Activated effector memory CD4-positive, alpha-beta T cell treated with Interleukin-2 at 50 U/mL for 16 hours (primary cell): Measurements from ENCODE around the gene MOSMO.
"Not testable (repeated sequence)": the region's sequence is repeated elsewhere in the genome, so short reads cannot be mapped to it uniquely, and the experiment has no call there.

ENCODE experiments used
- DNase-seq: peaks from one replicate; pipeline ENCODE4 v3.0.0-alpha.2; 2020

Gene MOSMO

DNA sequence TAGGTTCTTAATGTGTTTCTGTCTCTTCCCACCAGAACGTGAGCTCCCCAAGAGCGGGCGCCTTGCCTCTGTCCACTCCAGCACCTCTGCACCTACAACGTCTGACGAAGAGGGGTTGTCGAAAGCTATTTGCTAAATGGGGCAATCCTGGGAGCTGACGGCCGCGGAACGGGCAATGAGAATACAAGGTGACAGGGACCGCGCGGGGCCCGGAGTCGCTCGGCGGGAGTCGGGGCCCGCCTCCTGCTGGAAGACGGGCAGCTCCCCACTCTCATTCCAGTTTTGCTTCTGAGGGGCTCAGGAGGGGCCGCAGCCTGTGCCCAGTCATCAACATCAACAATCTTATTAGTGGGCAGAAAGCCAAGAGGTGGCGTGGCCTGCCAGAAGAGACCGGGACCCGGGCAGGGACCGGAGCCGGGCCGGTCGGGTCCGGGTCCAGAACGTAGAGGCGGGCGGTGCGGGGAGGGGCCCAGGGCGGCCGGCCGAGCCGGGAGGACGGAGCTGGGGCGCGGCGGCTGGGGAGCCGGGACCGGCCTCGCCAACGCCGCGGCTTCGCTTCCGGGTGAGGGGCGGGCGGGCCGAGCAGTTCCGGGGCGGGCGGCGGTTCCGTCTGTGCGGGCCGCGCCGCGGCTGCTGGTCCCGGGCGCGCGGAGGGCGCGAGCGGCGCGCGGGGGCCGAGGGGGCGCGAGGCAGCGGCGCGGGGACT lies at the start of gene MOSMO:
MOSMO (plus strand) TSS at position 603 of the 706 bp plus-strand sequence. CDS start 191 bp downstream, outside the sequence.
- peak; percentile 61 for DNase-seq

DNA sequence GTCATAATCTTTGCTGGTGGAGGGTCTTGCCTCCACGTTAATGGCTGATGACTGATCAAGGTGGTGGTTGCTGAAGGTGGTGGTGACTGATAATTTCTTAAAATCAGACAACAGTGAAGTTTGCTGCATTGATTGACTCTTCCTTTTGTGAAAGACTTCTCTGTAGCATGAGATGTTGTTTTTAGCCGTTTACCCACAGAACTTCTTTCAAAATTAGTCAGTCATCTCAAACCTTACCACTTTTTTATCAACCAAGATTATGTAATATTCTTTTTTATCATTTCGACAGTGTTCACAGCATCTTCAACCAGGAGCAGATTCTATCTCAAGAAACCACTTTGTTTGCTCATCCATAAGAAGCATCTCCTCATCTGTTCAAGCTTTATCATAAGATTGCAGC lies 48.9 kb upstream of the MOSMO start:
- DNase-seq: no peak

DNA sequence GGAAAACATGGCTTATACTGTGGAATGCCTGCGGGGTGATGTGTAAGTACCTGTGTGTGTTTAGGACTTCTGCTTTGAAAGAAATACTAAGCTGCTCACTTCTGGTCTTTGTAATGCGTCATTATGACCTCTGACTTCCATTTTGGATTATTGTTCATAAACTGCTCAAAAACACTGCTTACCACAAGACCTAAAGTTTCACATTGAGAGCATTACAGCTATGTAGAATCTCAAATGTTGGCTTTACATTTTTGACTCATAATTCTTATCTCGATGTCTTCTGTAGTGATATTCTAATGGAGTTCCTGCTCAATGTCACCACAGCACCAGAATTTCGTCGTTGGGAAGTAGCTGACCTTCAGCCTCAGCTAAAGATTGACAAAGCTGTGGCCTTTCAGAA lies 45.4 kb upstream of the MOSMO start:
- no peak for DNase-seq

DNA sequence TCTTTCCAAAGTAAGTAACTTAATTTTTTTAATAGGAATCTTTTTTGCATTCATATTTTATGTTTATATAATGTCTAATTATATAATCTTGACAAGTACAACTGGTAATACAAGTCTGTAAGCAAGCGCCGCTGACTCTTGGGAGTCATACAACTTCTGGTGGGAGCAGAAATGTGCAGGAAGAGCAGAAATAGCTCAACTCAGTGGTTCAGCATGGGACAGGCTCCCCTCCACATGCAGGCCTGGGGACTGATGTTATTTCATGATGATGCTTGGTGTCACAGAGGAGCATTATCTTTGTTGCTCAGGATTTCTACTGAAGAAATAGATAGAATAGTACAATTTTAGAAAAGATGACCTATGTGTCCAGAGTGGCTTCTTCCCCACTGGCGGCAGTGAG lies 44.0 kb upstream of the MOSMO start:
- no peak for DNase-seq

DNA sequence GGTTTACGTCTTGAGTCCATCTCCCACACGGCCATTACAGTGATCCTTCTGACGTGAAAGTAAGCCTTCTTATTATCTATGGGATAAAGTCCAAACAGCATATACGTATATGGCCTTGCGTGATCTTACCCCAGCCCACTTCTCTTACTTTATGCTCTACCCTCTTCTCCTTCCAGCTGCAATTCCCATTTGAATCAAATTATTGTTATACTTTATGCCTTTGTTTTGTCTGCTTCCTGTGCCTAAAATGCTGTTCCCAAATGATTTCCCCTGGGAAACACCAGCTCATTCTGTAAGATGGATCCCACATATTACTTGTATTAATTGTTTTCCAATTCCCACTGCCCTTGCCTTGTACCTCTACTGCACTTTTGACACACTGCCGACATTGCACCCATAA lies 43.6 kb upstream of the MOSMO start:
- DNase-seq: no peak

DNA sequence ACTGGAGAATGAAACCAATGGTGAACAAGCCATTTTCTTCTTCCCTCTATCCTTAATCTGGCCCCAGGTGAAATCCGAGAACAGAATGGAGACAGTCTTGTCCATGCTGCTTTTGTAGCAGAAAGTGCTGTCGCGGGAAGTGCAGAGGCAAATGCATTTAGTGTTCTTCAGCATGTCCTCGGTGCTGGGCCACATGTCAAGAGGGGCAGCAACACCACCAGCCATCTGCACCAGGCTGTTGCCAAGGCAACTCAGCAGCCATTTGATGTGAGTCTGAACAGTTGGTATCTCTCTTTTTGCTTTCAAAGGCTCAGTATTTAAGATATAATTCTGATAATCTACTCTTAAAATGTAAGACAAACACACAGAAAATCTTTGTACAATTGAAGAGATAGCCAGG lies 36.1 kb upstream of the MOSMO start:
- DNase-seq: no peak

DNA sequence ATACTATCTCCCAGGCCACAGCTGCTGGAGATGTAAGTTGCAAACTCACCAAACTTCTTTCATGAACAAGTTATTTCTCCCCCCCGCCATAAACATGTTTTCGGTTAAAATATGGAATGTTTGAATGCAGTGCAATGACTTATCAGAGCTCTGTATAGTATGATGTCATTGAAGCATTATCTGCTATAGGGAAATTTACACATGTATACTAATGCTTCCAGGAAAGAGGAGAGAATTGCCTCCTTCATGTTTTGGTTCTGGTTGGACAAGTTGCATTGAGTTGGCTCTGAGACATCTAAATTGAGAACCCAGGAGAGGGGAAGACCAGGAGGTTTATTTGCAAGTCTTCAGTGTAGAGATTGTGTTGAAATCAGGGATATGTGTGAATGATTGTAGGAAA lies 34.0 kb upstream of the MOSMO start:
- no peak for DNase-seq

DNA sequence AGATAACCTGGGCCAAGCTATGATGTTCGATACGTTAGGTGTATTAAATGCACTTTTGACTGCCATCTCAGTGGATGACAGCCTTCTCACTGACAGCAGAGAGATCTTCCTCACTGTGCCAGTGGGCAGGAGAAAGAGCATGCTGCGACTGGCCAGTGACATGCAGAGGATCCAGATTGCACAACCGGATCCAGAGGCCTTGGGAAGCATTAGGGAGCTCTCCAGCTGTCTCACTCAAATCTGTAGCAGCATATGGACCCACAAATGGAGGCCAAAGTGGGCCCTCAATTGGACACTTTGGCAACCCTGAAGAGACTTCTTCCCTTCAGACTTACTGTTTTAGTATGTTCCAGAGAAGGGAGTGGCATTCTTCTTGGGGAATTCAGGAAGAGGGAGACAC lies 27.9 kb upstream of the MOSMO start:
- DNase-seq: no peak

DNA sequence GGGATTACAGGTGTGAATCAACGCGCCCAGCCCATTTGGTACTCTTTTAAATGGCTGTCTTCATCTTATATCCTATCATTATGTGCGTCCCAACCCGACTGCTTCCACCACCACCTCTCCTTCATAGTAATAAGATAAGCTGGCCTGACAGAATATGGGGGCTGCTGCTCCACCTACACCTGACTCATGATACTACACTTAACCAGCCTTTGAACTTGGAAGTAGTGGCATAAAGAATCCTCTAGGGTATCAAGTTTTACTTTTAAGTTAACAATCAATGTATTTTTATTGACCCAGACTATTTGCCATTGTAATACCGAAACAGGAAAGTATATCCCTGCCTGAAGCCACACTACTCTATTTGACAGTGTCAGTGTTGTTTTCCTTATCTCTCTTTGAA lies 25.8 kb upstream of the MOSMO start:
- DNase-seq: no peak

DNA sequence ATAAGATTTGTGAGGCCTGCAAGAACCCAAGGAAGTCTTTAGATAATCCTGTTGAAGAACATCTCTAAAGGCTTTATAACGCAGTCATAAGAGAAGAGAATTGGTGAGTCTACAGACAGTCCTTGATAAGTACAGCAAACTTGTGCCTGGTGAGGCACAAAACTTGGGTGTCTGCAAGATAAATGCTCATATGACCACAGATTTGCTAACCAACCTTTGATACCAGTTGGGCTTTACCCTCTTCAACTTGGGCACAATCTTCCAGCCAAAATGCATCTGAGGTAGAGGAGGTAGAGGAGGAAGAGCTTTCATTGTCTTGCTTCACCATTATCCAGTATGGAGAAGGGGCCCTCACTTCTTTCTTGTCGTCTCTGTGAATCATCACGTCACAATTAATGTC lies 23.8 kb upstream of the MOSMO start:
- DNase-seq: no peak

DNA sequence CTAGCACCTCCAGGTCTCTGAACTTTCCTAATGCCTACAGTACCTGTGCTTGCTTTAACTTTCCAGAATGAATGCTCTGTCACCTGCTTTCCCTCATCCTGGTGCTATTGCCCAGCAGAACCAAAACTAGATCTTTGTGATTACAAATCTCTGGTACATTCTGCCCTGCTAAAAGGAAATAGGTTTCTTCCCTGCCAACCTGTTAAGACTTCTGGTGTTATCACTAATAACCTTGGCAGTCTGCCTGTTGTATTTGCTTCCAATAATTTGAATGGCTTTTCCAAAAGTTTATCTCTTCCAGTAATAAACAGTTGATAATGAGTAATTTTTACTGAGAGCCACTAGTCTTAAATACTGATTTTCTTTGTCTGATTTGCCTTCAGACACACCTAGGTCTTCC lies 22.4 kb upstream of the MOSMO start:
- no peak for DNase-seq

DNA sequence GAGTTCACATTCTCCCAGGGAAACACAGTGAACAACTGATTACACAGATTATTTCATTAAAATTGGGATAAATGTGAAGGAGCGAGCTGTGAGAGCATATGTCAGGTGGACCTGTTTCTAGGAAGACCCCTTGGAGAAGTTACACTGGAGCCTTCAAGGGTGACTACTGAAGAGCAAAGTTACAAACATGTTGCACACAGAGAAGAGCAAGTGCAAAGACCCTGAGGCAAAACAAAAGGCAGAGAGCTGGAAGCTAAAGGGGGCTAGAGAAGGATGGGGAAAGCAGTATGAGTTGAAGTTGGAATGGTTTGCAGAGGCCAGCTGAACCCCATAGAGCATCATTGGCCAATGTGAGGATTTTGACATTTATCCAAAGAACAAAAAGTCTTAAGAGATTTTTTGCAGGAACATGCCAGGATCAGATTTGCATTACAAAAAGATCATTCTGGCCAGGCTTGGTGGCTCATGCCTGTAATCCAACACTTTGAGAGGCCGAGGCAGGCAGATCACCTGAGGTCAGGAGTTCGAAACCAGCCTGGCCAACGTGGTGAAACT lies 21.1 kb upstream of the MOSMO start:
- no peak for DNase-seq

DNA sequence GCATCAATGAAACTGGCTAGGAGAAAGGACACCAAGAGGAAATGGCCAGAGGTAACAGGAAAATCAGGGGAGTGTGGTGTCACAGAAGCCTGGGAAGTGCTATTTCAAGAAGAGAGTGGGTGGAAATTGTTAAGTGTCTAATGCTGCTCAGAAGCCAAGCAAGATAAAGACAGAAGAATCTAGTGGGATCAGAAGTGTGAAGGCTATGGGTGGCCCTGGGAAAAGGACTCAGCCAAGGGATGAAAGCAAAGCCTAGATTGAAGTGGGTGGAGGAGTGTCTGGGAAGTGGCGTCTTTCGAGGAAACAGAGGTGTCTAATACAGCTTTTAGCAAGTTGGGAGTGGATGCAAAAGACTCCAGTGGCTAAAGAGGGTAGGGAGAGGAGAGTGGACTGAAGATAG lies 20.4 kb upstream of the MOSMO start:
- DNase-seq: no peak

DNA sequence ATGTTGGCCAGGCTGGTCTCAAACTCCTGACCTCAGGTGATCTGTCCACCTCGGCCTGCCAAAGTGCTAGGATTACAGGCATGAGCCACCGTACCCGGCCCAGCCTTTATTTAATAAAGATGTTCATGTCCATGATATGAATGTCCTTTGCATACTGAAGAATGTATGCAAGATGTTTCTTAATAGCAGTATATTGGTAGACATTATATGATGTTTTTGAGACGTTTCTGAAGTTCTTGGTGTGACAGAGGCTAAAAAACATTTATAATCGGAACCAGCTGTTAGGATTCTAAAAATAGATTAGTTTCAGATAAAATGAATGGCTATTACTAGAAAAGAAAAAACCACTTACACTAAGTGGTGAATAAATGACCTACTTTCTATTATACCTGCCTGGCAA lies 18.8 kb upstream of the MOSMO start:
- DNase-seq: no peak

DNA sequence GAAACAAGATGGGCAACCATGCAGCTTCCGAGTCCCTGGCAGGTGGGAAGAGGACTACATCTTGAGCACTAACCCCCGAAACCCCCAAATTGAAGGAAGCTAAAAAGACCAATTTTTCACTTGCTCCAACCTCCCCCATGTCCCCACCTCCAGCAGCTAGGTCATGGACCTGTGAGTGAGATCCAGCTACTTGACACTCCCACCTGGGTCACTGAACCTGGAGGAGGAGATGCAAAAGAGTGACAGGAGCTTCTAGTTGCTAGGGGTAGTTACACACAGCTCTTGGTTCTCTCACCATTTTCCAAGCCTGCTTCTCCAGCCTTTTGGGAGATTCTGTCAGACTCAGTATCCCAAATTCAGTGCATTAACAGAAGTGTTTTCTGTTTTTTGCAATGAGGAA lies 18.2 kb upstream of the MOSMO start:
- no peak for DNase-seq

DNA sequence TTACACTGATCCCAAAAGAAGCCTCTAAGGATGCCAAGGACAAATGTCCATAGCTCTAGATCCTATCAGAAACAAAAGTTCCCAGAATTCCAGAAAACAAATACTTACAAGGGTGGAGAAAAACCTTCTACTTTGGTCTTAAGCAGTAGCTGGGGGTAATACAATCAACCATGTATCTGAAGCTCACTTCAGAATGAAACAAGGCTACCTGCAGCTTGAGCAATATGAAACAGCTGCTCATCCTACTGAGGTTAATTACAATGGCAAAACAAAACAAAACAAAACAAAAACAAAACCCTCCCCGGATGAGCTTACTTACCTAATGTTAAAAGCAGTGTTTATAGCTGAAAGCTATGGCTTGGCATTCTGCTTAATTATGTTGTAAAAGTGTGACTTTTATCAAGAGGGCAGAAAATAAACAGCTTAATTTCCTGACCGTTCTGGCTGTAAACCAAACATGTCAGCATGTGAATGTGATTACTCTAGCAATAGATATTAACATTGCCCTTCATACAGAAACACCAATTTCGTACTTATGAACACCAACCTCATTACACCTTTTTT lies 17.4 kb upstream of the MOSMO start:
- no peak for DNase-seq

DNA sequence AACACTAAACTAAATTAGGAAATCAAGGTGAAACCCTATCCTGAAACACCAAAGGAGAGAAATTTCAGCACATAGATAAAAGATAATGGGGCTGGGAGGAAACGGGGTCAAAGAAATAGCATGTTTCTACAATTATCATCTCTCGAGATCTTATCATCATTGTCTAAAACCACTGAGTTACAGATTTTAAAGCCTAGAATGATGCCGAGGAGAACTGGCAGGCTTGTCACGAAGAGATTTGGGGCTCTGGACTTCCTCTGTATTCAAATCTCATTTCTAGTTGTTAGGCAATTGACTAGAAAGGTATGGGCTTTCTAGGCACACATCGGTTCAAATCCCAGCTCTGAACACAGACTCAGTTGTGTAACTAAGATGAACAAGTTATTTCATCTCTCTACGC lies 16.3 kb upstream of the MOSMO start:
- DNase-seq: no peak

DNA sequence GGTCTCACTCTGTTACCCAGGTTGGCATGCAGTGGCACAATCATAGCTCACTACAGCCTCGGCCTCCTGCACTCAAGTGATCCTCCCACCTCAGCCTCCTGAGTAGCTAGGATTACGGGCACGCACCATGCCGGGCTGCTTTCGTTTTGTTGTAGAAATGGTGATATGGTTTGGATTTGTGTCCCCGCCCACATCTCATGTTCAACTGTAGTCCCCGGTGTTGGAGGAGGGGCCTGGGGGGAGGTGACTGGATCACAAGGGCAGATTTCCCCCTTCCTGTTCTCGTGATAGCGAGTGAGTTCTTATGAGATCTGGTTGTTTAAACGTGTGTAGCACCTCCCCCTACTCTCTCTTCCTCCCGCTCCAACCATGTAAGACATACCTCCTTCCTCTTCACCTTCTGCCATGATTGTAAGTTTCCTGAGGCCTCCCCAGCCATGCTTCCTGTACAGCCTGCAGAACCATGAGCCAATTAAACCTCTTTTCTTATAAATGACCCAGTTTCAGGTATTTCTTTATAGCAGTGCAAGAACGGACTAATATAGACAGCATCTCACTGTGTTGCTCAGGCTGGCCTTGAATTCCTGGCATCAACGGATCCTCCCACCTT lies 12.9 kb upstream of the MOSMO start:
- DNase-seq: no peak

DNA sequence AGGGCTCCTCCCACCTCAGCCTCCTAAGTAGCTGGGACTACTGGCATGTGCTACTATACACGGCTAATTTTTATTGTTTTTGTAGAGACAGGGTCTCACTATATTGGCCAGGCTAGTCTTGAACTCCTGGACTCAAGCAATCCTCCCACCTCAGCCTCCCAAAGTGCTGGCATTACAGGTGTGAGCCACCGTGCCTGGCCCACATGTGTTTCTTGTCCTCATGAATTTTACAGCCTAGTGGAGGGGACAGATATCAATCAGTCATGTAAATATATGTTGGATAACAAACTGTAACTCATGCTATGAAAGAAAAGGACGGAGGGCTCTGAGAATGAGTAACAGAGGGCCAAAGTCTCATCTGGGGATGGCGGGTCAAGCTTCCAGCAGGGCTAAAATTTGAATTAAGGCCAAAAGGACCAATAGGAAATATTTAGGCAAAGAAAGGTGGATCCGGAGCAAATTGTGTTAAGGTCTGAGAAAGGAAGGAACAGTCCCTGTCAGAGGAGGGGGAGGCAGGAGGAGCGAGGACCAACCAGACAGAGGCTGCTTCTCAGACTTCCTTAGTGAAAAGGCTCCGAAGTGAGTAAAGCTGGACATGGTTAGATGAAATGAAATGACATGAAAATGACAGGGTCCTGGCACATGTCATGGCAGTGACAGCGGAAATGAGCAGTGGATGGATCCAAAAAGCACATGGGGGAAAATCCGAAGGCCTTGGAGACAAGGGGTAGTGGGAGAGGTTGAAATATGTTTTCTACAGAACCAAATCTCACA lies 10.8 kb upstream of the MOSMO start:
- no peak for DNase-seq

DNA sequence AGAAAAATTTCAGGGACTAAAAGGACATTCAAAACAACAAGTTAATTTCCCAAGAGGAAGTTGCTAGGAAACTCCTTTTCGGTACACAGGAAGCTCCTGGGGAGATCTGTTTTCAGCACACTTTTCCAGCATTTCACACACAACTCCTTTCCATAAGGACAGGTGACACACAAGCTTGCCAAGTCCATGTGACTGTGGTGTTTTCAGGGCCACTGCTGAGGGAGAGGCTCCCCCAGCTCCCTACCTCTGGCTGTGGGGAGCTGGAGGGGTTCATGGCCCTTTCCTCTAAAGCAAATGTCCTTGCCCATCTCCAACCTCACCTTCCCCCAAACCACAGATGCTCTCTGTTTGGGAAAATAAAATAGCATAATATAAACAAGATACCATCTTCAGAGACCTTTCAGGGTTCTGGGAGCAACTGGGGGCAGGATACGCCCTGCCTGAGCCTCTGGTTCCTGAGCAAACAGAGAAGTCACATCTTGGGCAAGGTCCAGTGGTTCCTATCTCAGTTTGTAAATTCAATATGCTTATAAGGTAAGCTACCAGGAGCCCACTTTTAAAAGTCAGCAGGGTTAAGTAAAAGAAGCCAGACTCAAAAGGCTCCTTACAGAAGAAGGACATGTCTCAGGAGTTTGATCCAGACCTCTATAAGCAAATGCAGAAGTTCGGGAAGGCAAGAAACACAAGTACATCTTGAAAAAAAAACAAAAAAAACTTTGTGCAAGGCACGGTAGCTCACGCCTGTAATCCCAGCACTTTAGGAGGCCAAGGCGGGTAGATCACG lies 10.0 kb upstream of the MOSMO start:
- DNase-seq: no peak

DNA sequence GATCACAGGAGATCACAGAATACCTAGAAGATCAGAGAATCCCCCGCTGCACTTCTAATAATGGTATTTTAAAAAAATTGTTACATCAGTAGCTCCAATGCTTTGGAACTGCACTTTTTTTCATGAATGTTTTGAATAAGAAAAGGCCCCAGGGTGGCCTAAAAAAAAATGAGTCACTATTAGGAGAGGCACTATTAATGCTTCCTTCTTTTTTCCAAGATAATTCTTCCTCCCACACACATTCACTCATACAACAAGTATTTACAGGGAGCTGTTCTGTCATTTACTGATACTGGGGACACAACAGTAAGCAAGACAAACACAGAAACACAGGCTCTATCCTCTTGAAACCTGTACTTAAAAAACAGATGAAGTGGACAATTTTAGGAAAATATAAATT lies 6.3 kb upstream of the MOSMO start:
- no peak for DNase-seq

DNA sequence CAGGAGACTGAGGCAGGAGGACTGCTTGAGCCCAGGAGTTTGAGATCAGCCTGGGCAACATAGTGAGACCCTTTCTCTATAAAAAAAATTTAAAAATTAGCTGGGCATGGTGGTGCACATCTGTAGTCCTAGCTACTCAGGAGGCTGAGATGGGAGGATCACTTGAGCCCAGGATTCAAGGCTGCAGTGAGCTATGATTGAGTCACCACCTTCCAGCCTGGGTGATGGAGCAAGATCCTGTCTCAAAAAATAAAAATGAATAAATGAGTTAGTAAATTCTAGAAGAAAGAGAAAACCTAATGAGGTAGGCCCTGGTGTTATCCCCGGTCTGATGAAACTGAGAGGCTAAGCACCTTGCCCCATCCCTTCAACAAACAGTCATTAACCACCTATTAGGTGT lies 5.9 kb upstream of the MOSMO start:
- DNase-seq: not testable (repeated sequence)

DNA sequence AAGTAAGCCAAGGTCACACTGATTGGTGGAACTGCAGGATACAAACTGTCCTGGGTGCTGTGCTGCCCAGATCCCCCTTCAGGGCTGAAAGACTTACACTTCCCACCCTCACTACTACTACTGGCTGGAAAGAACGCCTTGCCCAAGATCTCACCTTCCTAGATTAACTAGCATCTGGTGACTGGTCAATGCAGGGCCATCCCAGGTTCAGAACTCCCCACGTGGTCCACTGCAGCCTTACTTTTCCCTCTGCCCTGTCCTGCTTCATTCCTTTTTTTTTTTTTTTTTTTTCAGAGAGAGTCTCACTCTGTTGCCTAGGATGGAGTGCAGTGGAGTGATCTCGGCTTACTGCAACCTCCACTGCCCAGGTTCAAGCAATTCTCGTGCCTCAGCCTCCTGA lies 4.7 kb upstream of the MOSMO start:
- no peak for DNase-seq
